ENCODE measurements around the gene CPA1. TPM values are rescaled to one million over a fixed set of nuclear protein-coding genes. Genes with fewer than 3 reads are reported as not detected.
A peak's percentile ranks its signal among the peaks of the same experiment; 100 is the strongest.

Gene CPA1
- total RNA-seq: 1 to 10 TPM in 1 of 4 donors, not detected in 3; 1.0 TPM
- 0.36 TPM for polyA plus RNA-seq
- long read RNA-seq, donor 1, partial matches to known transcripts: 0 of 1 reads
- long read RNA-seq, donor 1, other reads (novel, unspliced or antisense): 0 of 1 reads
- long read RNA-seq, donor 2: 0 reads
- long read RNA-seq, donor 3, partial matches to known transcripts: 0 of 1 reads
- long read RNA-seq, donor 3, other reads (novel, unspliced or antisense): 0 of 1 reads
- long read RNA-seq, donor 4: 0 reads

DNA sequence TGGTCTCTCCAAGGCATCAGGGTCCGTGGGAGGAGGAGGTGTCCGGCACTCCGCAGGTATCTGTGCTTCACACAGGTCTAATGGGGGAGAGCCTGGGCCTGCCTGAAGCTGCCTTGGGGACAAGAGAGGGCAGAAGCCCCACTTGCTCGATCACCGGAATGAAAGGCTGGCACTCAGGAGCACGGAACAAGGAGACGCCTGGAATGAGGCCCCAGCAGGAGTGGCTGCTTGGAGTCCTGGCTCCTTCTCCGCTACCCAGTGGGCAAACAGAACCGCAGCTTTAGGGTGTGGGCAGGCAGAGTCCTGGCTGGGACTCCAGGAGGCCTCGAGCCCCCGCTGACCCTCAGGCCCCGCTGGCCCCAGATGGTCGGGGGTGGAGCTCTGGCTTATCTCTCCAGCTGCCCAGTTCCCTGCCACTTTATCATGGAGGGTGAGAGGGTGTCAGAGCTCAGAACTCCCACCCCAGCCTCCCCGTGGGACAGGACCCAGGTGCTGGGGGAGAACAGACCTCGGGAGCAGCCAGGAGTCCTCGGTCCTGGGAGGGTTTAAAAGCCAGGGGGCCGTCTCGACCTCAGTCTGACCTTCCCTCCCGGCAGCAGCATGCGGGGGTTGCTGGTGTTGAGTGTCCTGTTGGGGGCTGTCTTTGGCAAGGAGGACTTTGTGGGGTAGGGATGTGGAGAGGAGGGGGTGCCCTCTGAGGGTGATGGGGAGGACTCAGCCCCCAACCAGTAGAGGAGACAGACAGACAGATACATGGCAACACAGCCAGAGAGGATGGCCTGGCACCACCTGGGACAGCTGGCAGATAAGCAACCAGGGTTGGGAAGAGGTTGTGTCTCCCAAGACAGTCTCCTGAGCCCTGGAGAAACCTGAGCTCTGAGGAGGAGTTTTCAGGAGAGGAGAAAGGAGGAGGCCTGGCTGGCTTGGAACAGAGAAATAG, at the start of gene CPA1:
CPA1 (plus strand) TSS at position 574 of the 940 bp plus-strand sequence; CDS start at position 601, 27 bp downstream.
- intact Hi-C loops (cut with DNase I): no loop called here
- no peaks in the 10 kb centered on the region for H3K9me3 ChIP-seq (ENCODE audit: control insufficient read depth, low read length)
- 36% methylated on average over 20 of the region's 20 CpGs for WGBS
- DNase-seq: no peak
- peak; percentile 39 to 54 for ATAC-seq
- H3K4me1 ChIP-seq (ENCODE audit: control insufficient read depth, insufficient read depth, low read length): no peaks in the 10 kb centered on the region
- H3K27ac ChIP-seq (ENCODE audit: low read length): no peak within 1 kb of the TSS
- H3K4me3 ChIP-seq (ENCODE audit: low read length): no peak within 1 kb of the TSS
- H3K27me3 ChIP-seq (ENCODE audit: control insufficient read depth, insufficient read depth): no peaks in the 10 kb centered on the region

DNA sequence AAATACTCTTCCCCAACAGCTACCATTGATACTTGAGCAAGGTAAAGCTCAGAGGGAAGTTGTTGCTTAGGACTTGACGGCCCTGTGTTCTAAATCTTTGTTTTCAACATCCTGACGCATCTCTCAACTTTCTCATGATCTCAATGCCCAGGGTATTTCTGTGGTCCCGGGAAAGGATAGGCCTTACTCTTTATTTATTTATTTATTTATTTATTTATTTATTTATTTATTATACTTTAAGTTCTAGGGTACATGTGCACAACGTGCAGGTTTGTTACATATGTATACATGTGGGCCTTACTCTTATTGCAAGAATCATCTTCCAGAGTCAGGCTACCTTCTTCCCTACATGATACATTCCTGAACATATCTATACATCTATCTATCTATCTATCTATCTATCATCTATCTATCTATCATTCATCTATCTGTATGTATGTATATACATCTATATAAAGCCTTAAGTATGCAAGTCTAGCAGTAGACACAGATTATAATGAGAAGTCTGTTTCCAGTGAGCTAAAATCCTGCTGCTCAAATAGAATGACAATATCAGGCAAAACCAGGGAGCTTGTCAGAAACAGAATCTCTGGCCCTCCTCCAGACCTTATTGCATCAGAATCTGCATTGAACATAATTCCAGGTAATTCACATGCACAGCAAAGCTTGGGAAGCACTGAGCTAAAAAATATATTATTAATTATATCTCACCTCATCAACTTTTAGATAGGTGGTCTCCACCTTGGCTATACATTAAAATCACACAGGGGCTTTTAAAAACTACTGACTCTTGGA, 47.8 kb upstream of the CPA1 start:
- no peak for ATAC-seq
- DNase-seq: no peak
- Histone ChIP-seq H3K27ac (ENCODE audit: low read length) (no peak overlapping the region), H3K4me3 (ENCODE audit: low read length) (no peak overlapping the region), H3K4me1 (ENCODE audit: control insufficient read depth, insufficient read depth, low read length) (no peaks in the 10 kb centered on the region), H3K9me3 (ENCODE audit: control insufficient read depth, low read length) (no peaks in the 10 kb centered on the region), H3K27me3 (ENCODE audit: control insufficient read depth, insufficient read depth) (no peaks in the 10 kb centered on the region)
- 92% methylated on average over 4 of the region's 4 CpGs for WGBS
- intact Hi-C loops (cut with DNase I): no loop called here

DNA sequence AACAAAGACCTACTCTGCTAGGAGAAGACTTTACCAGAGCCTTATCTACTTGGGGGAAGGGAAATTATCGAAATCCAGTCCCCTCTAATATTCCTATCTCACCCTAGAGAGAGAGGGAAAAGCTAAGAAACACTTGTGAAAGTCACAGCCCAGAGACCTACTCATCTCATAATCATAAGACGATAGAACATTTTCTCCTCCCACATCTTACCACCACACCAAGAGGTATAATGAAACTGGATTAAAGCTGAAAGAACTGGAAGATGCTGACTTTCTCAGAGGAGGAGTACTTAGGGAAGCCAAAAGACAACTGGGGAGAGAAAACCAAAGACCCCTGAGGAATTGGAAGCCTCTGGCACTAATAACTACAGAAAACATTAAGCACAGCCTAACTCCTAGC, 46.5 kb upstream of the CPA1 start:
- 59% methylated on average over 2 of the region's 2 CpGs for WGBS
- Histone ChIP-seq H3K9me3 (ENCODE audit: control insufficient read depth, low read length) (no peaks in the 10 kb centered on the region), H3K4me3 (ENCODE audit: low read length) (no peak overlapping the region), H3K4me1 (ENCODE audit: control insufficient read depth, insufficient read depth, low read length) (no peaks in the 10 kb centered on the region), H3K27me3 (ENCODE audit: control insufficient read depth, insufficient read depth) (no peaks in the 10 kb centered on the region), H3K27ac (ENCODE audit: low read length) (no peak overlapping the region)
- intact Hi-C loops (cut with DNase I): no loop called here
- no peak for ATAC-seq
- DNase-seq: no peak

DNA sequence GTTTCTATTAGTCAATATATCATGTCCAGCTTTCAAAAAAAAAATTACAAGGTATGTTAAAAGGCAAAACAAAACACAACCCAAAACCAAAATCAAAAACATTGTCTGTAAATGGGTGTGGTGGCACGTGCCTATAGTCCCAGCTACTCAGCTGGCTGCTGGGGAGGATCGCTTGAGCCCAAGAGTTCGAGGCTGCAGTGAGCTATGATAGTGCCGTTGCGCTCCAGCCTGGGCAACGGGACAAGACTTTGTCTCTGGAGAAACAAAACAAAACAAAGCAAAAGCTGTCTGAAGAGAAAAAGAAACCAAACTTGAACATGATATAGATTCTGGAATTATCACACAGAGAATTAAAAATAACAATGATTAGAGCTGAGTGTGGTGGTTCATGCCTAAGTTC, 46.0 kb upstream of the CPA1 start:
- Histone ChIP-seq H3K27ac (ENCODE audit: low read length) (no peak overlapping the region), H3K27me3 (ENCODE audit: control insufficient read depth, insufficient read depth) (no peaks in the 10 kb centered on the region), H3K4me1 (ENCODE audit: control insufficient read depth, insufficient read depth, low read length) (no peaks in the 10 kb centered on the region), H3K4me3 (ENCODE audit: low read length) (no peak overlapping the region), H3K9me3 (ENCODE audit: control insufficient read depth, low read length) (no peaks in the 10 kb centered on the region)
- intact Hi-C loops (cut with DNase I): no loop called here
- peak; percentile 25 to 70 for ATAC-seq
- peak in 2 of 3 donors; percentile 35 to 77 for DNase-seq
- WGBS: 41% methylated on average over 6 of the region's 6 CpGs

DNA sequence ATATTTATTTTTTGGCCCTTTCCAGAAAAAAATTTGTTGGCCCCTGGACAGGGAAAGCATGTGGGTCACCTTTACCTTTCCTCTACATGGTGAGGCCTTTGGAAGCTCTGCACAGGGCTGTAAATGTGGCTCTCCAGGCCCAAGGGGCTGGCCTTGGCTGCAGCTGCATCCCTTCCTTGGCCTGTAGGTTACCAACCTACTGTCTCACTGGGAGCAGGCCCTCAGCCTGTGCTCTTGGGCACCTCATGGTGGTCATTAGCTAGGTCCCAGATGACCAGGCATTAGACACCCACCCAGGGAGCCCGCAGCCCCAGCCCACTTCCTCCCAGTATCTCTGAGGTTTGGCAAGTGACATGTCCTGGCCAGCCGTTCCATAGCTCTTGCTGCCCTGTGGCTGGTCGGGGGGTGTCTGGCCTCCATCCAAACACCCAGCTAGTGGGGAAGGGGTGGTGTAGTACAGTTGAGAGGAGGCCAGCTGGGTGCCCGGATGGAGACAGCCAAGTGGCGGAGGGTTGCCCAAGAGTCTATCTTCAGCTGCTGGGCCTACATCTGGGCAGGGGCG, 42.8 kb upstream of the CPA1 start:
- DNase-seq (no peak), ATAC-seq (peak in 1 of 2 donors; percentile 54)
- no peak overlapping the region for H3K4me3 ChIP-seq (ENCODE audit: low read length)
- H3K27ac ChIP-seq (ENCODE audit: low read length): no peak overlapping the region
- H3K27me3 ChIP-seq (ENCODE audit: control insufficient read depth, insufficient read depth): no peaks in the 10 kb centered on the region
- intact Hi-C loops (cut with DNase I): no loop called here
- H3K9me3 ChIP-seq (ENCODE audit: control insufficient read depth, low read length): no peaks in the 10 kb centered on the region
- WGBS: 83% methylated on average over 6 of the region's 6 CpGs
- no peaks in the 10 kb centered on the region for H3K4me1 ChIP-seq (ENCODE audit: control insufficient read depth, insufficient read depth, low read length)

DNA sequence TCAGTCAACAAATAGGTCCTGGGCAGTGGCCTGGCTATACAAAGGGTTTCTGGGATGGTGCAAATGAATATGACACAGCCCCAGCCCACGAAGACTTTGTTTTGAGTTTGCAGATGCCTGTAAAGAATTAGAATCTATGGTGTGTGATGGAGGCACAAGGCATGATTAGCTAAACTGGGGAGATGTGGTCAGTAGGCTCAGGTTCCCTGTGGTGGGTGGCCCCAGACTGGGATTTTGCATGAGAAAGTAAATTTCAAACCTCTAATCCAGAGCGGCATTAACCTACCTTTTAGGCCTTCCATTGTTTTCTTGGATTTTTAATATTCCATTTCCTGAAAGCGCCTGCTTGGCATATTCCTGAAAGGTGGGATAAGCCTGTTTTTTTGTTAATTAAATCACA, 42.1 kb upstream of the CPA1 start:
- H3K4me1 ChIP-seq (ENCODE audit: control insufficient read depth, insufficient read depth, low read length): no peaks in the 10 kb centered on the region
- no peak for ATAC-seq
- no peaks in the 10 kb centered on the region for H3K9me3 ChIP-seq (ENCODE audit: control insufficient read depth, low read length)
- H3K4me3 ChIP-seq (ENCODE audit: low read length): no peak overlapping the region
- no peak for DNase-seq
- intact Hi-C loops (cut with DNase I): no loop called here
- no peaks in the 10 kb centered on the region for H3K27me3 ChIP-seq (ENCODE audit: control insufficient read depth, insufficient read depth)
- 88% methylated on average over 3 of the region's 3 CpGs for WGBS
- no peak overlapping the region for H3K27ac ChIP-seq (ENCODE audit: low read length)

DNA sequence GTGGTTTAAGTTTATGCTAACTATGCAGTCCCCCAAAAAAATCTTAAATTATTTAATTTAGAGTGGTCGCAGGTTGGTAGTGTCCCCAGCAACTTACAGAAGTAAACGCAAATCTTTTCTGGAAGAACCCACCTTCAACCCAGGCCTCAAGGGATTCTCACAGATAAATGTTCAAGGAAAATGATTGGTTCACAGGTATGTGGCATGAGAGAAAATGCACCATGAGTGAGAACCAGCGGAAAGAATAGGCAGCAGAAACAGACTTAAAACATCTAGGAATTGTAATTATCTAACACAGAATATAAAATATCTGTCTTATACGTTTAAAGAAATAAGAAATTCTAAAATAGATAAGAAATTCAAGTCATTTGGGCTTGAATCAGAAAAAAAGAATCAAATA, 38.4 kb upstream of the CPA1 start:
- 91% methylated on average over 4 of the region's 4 CpGs for WGBS

DNA sequence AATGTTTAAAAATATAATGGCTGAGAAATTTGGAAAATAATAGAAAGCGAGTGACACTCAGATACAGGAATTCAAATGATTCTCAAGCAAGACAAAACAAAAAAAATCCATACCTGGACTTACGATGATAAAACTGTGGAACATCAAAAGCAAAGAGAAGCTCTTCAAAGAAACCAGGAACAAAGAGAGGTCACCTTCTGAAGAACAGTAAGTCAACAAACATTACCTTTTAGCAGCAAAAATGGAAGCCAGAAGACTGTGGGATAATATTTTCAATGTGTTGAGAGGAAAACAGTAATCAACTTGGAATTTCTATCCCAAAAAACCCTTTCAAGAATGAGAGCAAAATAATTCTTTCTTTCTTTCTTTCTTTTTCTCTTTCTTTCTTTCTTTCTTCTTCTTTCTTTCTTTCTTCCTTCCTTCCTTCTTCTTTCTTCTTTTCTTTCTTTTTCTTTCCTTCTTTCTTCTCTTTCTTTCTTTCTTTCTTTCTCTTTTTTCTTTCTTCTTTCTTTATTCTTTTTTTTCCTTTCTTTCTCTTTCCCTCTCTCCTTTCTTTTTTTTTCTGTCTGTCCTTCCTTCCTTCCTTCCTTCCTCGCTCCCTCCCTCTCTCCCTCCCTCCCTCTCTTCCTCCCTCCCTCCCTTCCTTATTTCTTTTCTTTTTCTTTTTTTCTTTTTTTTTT, 37.5 kb upstream of the CPA1 start:
- intact Hi-C loops (cut with DNase I): loop anchor here in 1 of 4 donors (5.0 kb wide), 1 partner anchor 364 kb away; no protein-coding TSS in a partner anchor
- ATAC-seq (no peak), DNase-seq (no peak)
- no peak overlapping the region for H3K27ac ChIP-seq (ENCODE audit: low read length)
- H3K27me3 ChIP-seq (ENCODE audit: control insufficient read depth, insufficient read depth): no peaks in the 10 kb centered on the region
- no peaks in the 10 kb centered on the region for H3K9me3 ChIP-seq (ENCODE audit: control insufficient read depth, low read length)
- H3K4me1 ChIP-seq (ENCODE audit: control insufficient read depth, insufficient read depth, low read length): no peaks in the 10 kb centered on the region
- WGBS: 94% methylated on average over 3 of the region's 3 CpGs
- no peak overlapping the region for H3K4me3 ChIP-seq (ENCODE audit: low read length)

More for the DNA sequence above, 38.4 kb upstream of the CPA1 start:
- H3K27me3 ChIP-seq (ENCODE audit: control insufficient read depth, insufficient read depth): no peaks in the 10 kb centered on the region
- no peaks in the 10 kb centered on the region for H3K9me3 ChIP-seq (ENCODE audit: control insufficient read depth, low read length)
- intact Hi-C loops (cut with DNase I): loop anchor here in 1 of 4 donors (5.0 kb wide), 1 partner anchor 365 kb away; no protein-coding TSS in a partner anchor
- H3K4me3 ChIP-seq (ENCODE audit: low read length): no peak overlapping the region
- DNase-seq: no peak
- no peak for ATAC-seq
- H3K27ac ChIP-seq (ENCODE audit: low read length): no peak overlapping the region
- H3K4me1 ChIP-seq (ENCODE audit: control insufficient read depth, insufficient read depth, low read length): no peaks in the 10 kb centered on the region

DNA sequence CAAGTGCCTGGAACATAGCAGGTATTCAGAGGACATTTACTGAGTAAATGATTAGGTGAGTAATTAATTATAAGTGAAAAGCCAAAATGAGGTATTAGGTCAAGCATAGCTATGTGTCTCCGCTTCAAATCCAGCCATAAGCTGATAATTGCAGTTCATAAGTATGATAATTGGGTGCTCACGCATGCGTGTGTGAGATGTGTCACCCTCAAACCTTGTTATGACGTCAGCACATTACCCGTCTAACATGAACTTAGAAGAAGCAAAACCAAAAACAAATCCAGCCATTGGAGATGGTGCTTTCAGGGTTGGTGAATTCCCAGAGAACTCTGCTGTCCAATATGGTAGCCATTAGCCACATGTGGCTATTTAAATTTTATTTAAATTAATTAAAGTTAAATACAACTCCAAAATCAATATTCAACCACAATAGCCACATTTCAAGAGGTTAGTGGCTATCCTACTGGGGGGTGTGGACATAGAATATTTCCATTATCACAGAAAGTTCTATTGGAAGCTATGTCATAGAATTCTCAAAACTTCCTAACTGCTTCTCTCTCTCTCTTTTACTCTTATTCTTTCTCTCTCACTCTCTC, 35.9 kb upstream of the CPA1 start, which contains the start of gene CPA5:
CPA5 (plus strand) TSS at position 546 of the 596 bp plus-strand sequence. CDS start 1,670 bp downstream, outside the sequence.
- no peak within 1 kb of the TSS for H3K4me3 ChIP-seq (ENCODE audit: low read length)
- intact Hi-C loops (cut with DNase I): loop anchor here in 1 of 4 donors (5.0 kb wide), 1 partner anchor 363 kb away; no protein-coding TSS in a partner anchor
- WGBS: 96% methylated on average over 5 of the region's 5 CpGs
- DNase-seq: no peak
- no peak for ATAC-seq
- no peaks in the 10 kb centered on the region for H3K27me3 ChIP-seq (ENCODE audit: control insufficient read depth, insufficient read depth)
- no peaks in the 10 kb centered on the region for H3K4me1 ChIP-seq (ENCODE audit: control insufficient read depth, insufficient read depth, low read length)
- no peak within 1 kb of the TSS for H3K27ac ChIP-seq (ENCODE audit: low read length)
- H3K9me3 ChIP-seq (ENCODE audit: control insufficient read depth, low read length): no peaks in the 10 kb centered on the region

DNA sequence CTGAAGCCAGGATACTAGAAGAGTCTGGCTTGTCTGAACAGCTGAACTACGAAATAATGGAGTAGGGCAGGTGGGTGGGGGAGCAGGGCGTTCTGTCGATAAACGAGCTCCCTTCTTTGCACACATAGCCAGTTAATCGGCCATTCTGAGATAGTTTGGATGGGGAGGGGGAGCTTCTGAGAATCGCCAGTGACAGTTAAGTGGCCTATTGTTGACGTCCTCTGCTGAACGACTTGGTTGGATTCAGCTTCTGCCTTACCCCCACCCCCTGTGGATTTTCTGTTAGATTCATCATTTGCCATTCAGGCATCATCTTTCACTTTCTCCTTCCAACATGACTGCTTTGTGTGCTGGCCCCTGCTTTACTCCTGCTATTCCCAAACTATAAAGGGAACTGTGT, 35.2 kb upstream of the CPA1 start:
- WGBS: 41% methylated on average over 8 of the region's 8 CpGs
- DNase-seq: no peak
- Histone ChIP-seq H3K4me1 (ENCODE audit: control insufficient read depth, insufficient read depth, low read length) (no peaks in the 10 kb centered on the region), H3K9me3 (ENCODE audit: control insufficient read depth, low read length) (no peaks in the 10 kb centered on the region), H3K27me3 (ENCODE audit: control insufficient read depth, insufficient read depth) (no peaks in the 10 kb centered on the region), H3K4me3 (ENCODE audit: low read length) (no peak overlapping the region), H3K27ac (ENCODE audit: low read length) (no peak overlapping the region)
- intact Hi-C loops (cut with DNase I): no loop called here
- no peak for ATAC-seq

Data from right cardiac atrium (tissue), 5 donors.